GM19025 (cell line): ENCODE results near the gene METTL25B.

ENCODE experiments used
- ATAC-seq: cut with Tn5 transposase; IDR thresholded peaks from one replicate; pipeline ENCODE4 v1.9.1; 2021; ENCODE audit warnings: mild to moderate bottlenecking, low read depth, moderate library complexity; ENCODE audit not compliant: unreplicated experiment

The METTL25B gene

GRCh38 chr1:156725683-156726280, 2.5 kb upstream of the METTL25B start:
- no peak for ATAC-seq

DNA sequence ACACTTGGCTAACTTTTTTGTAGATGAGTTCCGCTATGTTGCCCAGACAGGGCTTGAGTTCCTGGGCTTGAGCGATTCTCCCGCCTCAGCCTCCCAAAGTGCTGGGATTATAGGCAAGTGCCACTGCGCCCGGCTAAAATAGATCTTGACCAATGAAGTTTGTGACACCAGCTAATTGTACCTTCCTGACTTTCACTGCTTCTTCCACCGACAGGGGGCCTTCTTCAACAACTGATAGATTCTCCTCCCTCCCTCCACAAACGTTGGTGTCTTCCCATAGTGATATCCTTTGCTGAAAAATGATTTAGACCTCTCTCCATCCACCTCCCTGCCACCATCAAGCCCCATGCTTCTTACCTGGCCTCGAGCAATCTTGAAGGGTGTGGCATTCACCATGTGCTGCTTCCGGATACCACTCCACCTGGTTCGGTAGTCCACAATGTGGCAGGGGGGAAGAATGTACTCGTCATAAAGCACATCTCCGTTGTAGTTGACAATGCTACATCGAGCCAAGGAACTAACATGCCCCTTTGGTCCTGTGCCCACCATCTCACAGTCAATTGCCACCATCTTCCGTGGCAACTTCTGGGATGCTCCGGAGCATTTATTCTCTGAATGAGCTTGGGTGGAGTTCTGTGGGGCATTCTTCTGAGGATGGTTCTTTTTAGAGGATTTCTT, 1.6 kb upstream of the METTL25B start:
- ATAC-seq, result no peak

- ATAC-seq, result no peak
These were observed 777 bp upstream of the METTL25B start for GRCh38 chr1:156727492-156727891.

DNA sequence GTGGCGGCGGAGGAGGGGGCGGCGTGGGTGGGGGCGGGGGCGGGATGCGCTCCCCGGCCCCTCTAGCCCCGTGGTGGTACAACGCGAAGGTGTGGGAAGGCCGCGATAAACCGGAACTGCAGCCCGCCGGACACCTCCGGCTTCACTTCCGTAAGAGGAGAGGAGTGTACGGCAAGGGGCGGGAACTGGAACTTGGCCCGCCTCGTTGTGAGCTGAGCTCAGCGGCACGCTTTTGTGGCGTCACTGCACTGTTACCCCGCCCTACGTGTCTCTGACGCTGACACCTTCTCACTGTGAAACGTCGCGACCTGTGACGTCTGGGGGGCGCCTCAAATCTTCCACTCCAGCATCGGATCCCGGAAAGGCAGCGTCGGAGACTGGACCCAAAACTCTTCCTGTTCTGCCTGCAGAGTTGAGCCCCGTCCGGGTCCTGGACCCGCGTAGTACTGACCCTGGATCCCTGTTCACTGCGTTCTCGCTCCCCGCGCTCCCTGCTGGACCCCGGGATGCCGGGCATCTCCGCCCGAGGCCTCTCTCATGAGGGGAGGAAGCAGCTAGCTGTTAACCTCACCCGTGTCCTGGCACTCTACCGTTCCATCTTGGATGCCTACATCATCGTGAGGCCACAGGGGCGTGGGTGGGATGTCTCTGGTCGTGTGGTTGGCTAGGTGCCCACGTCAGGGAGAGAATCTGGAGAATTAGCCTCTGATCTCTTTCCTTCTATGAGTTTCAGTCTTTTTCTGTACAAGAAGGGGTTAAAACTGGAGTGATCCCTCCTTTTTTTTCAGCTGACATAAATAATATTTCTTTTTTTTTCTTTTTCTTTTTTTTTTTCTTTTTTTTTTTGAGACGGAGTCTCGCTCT, 562 bp downstream of the METTL25B start, which contains the start of gene ISG20L2:
Gene ISG20L2 (minus strand): TSS at position 168 of the 864 bp plus-strand sequence. CDS start 1,114 bp downstream, outside the sequence.
- peak; percentile 91 for ATAC-seq

DNA sequence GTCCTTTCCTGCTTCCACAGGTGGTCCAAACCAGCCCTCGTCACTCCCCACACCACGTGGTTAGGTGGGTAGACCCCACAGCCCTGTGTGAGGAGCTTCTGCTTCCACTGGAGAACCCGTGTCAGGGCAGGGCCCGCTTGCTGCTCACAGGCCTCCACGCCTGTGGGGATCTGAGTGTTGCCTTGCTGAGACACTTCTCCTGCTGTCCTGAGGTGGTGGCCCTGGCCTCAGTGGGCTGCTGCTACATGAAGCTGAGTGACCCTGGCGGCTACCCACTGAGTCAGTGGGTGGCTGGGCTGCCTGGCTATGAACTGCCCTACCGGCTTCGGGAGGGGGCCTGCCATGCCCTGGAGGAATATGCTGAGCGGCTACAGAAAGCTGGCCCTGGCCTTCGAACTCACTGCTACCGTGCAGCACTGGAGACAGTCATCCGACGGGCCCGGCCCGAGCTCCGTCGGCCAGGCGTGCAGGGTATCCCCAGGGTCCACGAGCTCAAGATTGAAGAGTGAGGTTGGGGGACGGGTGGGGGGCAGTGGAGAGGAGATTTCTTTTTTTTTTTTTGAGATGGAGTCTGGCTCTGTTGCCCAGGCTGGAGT, 5.8 kb downstream of the METTL25B start:
- no peak for ATAC-seq

DNA sequence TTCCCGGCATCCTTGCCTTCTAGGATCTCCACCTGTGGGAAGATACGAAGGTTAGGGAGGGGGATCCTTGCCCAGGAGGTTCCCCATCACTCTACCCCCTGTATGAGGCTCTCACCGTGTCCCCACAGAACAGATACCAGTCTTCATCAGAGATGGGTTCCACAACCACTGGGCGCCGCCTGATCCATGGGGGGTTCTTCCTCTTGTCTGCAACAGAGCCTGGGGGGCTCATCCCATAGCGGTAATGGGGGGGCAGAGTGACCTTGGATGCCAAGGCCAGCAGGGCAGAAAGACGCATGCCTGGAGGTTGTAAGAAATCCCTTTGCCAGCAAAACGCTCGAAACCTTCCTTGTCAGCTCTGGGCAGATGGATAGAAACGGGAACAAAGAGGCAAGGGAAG, 10.1 kb downstream of the METTL25B start:
- no peak for ATAC-seq

- ATAC-seq, result no peak
These were observed 10.6 kb downstream of the METTL25B start for GRCh38 chr1:156738916-156739315.

DNA sequence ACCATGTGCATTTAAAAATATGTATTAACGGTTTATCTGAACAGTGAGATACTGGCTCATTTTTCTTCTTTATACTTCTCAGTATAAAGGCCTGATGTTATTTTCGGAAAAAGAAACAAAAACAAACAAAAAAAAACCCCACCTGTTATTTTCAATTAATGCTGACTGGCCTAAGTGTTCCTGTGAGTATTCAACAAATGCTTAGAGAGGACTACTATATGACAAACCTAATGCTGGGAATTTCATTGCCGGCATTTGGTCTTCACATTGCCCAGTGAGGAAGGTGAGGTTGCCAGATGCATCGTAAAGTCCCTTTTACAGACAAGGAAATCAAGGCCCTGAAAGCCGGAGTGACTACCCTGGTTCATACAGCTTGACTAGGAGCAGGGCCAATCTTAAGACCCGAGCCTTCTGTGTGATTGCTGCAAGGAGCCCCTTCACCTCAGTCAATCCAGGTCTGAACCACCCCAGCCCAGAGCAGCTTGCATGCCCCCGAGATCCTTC, 12.0 kb downstream of the METTL25B start:
- no peak for ATAC-seq

DNA sequence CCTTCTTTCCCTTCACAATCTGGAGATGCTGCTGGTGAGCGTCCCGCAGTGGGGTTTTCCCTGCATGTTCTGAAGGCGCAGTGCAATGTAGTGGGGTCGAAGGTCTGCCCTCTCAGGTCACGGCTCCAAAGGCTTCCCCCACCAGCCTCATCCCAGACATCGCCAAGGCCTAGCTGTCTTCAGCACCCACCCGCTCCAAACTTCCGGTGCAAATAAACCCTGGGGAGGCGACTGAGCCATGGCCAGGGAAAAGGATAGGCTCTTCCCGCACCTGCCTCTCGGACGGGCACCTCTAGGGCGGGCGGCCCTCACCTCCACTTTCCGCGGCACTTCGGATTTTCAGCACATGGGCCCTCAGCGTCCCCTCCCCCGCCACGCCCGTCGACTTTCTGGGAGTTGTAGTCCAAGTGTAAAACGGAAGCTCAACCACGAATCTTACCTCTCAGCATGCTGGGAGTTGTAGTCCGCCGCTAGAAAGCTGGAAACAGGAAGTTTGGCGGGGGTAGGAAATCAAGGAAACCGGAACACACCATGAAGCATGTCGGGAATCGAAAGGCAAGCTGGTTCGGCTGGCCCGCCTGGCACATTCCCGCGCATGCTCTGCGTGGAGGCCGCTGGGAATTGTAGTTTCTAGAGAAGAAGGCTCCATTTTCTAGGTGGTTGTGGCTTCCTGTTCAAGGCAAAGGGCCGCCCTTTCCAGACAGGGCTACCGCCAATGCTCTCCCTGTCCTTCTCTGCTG, 12.6 kb downstream of the METTL25B start, which contains the start of gene MRPL24:
Gene MRPL24 (minus strand): TSS at position 348 of the 740 bp plus-strand sequence. CDS start 2,384 bp downstream, outside the sequence.
- ATAC-seq, result peak; percentile 82

DNA sequence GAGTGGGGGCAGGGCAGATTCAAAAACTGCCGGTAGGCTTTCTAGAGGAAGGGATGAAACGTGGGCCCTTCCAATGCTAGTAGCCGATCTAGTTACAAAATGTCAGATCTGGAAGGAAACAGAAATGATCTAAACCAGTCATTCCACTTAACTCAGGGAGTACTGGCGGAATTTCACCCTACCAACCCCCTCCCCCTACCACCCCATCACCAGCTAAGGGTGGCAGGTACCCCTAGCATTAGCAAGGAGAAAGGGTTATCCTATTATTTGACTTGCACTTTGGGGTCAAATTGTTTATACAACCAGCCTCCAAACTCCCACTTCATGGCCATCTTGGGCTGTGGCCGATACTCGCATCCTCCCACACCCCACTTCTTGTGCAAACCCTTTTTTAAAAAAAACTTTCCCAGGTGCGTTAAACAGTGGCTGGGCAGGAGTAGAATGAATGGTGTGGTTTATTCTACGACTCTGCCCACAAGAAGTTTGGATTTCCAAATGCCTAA, 13.3 kb downstream of the METTL25B start:
- ATAC-seq, result no peak

- ATAC-seq, result no peak
These were observed 13.7 kb downstream of the METTL25B start for GRCh38 chr1:156742017-156742416.

- ATAC-seq, result no peak
These were observed 14.5 kb downstream of the METTL25B start for GRCh38 chr1:156742801-156743200.

GRCh38 chr1:156743367-156744302, 15.4 kb downstream of the METTL25B start:
- no peak for ATAC-seq

DNA sequence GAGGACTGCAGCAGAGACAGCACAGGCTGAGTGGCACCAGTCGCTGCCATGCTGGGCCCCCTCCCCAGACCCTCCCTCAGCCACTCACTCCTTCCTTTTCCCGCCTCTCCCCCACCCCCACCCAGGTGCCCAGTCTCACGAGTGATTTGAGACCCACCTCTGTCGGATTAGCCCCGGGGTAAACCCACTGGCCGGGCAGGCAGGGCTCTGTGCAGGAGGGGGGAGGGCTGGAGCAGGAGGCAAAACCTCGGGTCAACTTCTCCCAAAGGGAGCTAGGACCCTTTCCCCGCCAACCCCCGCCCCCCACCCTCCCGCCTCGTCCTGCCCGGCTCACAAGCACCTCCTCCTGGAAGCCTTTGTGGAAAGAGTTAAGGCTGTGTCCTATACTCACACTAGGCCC, 16.1 kb downstream of the METTL25B start:
- no peak for ATAC-seq

GRCh38 chr1:156744786-156745419, 16.6 kb downstream of the METTL25B start:
- no peak for ATAC-seq

GRCh38 chr1:156745881-156746280, 17.6 kb downstream of the METTL25B start:
- no peak for ATAC-seq

DNA sequence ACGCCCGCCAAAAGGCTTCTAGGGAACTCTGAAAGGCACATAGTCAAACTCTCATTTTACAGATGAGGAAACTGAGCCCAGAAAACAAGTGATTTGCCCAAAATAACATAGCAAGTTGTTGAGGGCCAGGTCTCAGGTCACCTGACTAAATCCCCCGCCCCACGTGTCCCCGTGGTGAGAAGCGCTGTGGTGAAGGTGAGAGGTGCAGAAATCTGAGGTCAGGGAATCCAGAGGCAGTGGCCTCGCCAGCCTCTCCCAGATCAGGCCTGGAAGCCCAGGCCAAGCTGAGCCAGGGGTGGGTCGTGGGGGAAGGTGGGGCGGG, 18.1 kb downstream of the METTL25B start:
- ATAC-seq, result no peak
